GM18502 (cell line): ENCODE results near the gene ATXN3L.

Source experiments
- ATAC-seq: cut with Tn5 transposase; IDR thresholded peaks from one replicate; pipeline ENCODE4 v1.9.1; 2021; ENCODE audit warnings: mild to moderate bottlenecking; ENCODE audit not compliant: unreplicated experiment, poor library complexity

The ATXN3L gene

GRCh38 chrX:13272426-13272825, 47.4 kb downstream of the ATXN3L start:
- no peak for ATAC-seq

GRCh38 chrX:13271511-13271910, 48.3 kb downstream of the ATXN3L start:
- ATAC-seq = no peak

- ATAC-seq = no peak
These were observed 49.5 kb downstream of the ATXN3L start for GRCh38 chrX:13270360-13270759.

GRCh38 chrX:13268874-13269273, 51.0 kb downstream of the ATXN3L start:
- no peak for ATAC-seq
